ENCODE data around the gene TRERF1.

The TRERF1 gene

GRCh38 chr6:42334870-42335269 lies 116.9 kb downstream of the TRERF1 start:
- no peaks in the 10 kb centered on the region for H3F3A ChIP-seq (ENCODE audit: insufficient read depth)
- H3K9ac ChIP-seq (ENCODE audit: low read length), result no peak overlapping the region
- no peak overlapping the region for H3K4me3 ChIP-seq (ENCODE audit: insufficient read depth, low read length, poor library complexity, severe bottlenecking)
- no peak overlapping the region for H2AFZ ChIP-seq (ENCODE audit: low read depth, low read length, severe bottlenecking)
- H3K4me2 ChIP-seq (ENCODE audit: low read depth, low read length, poor library complexity, severe bottlenecking), result no peak overlapping the region
- no peaks in the 10 kb centered on the region for H3K9me3 ChIP-seq (ENCODE audit: insufficient read depth, low read length)
- H3K27ac ChIP-seq (ENCODE audit: low read depth, low read length), result no peak overlapping the region
- no peaks in the 10 kb centered on the region for H3K79me2 ChIP-seq (ENCODE audit: insufficient read depth, low read length)
- H4K20me1 ChIP-seq (ENCODE audit: low read depth, low read length), result no peaks in the 10 kb centered on the region
- H3K36me3 ChIP-seq (ENCODE audit: low read length), result no peaks in the 10 kb centered on the region
- TF ChIP-seq CTCF (IDR thresholded peaks at IDR 0.05; ENCODE audit: insufficient read depth, low read length, poor library complexity, severe bottlenecking) (no peak), EZH2phosphoT487 (conservative IDR thresholded peaks at IDR 0.05; ENCODE audit: low read length) (no peak)
- H3K9me2 ChIP-seq (replicated peaks; ENCODE audit: insufficient read depth, low read length), result no peaks in the 10 kb centered on the region
- H3K27me3 ChIP-seq (ENCODE audit: low read length), result no peaks in the 10 kb centered on the region

- no peak overlapping the region for H3K4me2 ChIP-seq (ENCODE audit: low read depth, low read length, poor library complexity, severe bottlenecking)
- no peaks in the 10 kb centered on the region for H3K79me2 ChIP-seq (ENCODE audit: insufficient read depth, low read length)
- H3K4me3 ChIP-seq (ENCODE audit: insufficient read depth, low read length, poor library complexity, severe bottlenecking), result no peak overlapping the region
- no peaks in the 10 kb centered on the region for H3K9me3 ChIP-seq (ENCODE audit: insufficient read depth, low read length)
- TF ChIP-seq EZH2phosphoT487 (conservative IDR thresholded peaks at IDR 0.05; ENCODE audit: low read length) (no peak), CTCF (IDR thresholded peaks at IDR 0.05; ENCODE audit: insufficient read depth, low read length, poor library complexity, severe bottlenecking) (no peak)
- no peaks in the 10 kb centered on the region for H3K27me3 ChIP-seq (ENCODE audit: low read length)
- H3K27ac ChIP-seq (ENCODE audit: low read depth, low read length), result no peak overlapping the region
- H2AFZ ChIP-seq (ENCODE audit: low read depth, low read length, severe bottlenecking), result no peak overlapping the region
- H3K9me2 ChIP-seq (replicated peaks; ENCODE audit: insufficient read depth, low read length), result no peaks in the 10 kb centered on the region
- no peaks in the 10 kb centered on the region for H4K20me1 ChIP-seq (ENCODE audit: low read depth, low read length)
- no peak overlapping the region for H3K9ac ChIP-seq (ENCODE audit: low read length)
- H3F3A ChIP-seq (ENCODE audit: insufficient read depth), result no peaks in the 10 kb centered on the region
- no peaks in the 10 kb centered on the region for H3K36me3 ChIP-seq (ENCODE audit: low read length)
Measured at GRCh38 chr6:42333612-42334011, 118.1 kb downstream of the TRERF1 start.

GRCh38 chr6:42332916-42333315 lies 118.8 kb downstream of the TRERF1 start:
- Histone ChIP-seq H3K9me3 (ENCODE audit: insufficient read depth, low read length) (no peaks in the 10 kb centered on the region), H3K27ac (ENCODE audit: low read depth, low read length) (no peak overlapping the region), H3K36me3 (ENCODE audit: low read length) (no peaks in the 10 kb centered on the region), H3F3A (ENCODE audit: insufficient read depth) (no peaks in the 10 kb centered on the region), H3K4me3 (ENCODE audit: insufficient read depth, low read length, poor library complexity, severe bottlenecking) (no peak overlapping the region), H3K79me2 (ENCODE audit: insufficient read depth, low read length) (no peaks in the 10 kb centered on the region), H4K20me1 (ENCODE audit: low read depth, low read length) (no peaks in the 10 kb centered on the region), H3K4me2 (ENCODE audit: low read depth, low read length, poor library complexity, severe bottlenecking) (no peak overlapping the region), H3K9me2 (replicated peaks; ENCODE audit: insufficient read depth, low read length) (no peaks in the 10 kb centered on the region), H3K9ac (ENCODE audit: low read length) (no peak overlapping the region), H3K27me3 (ENCODE audit: low read length) (no peaks in the 10 kb centered on the region), H2AFZ (ENCODE audit: low read depth, low read length, severe bottlenecking) (no peak overlapping the region)
- TF ChIP-seq CTCF (IDR thresholded peaks at IDR 0.05; ENCODE audit: insufficient read depth, low read length, poor library complexity, severe bottlenecking), result no peak
- no peak for TF ChIP-seq EZH2phosphoT487 (conservative IDR thresholded peaks at IDR 0.05; ENCODE audit: low read length)
